Measurements from ENCODE around the gene EIF2B5. TPM values are rescaled to one million over a fixed set of nuclear protein-coding genes. Genes with fewer than 3 reads are reported as not detected.

Gene EIF2B5
- total and polyA plus RNA-seq, 3 donors from 2014 or later = 36.7 to 48.1 (median 37.2) TPM

DNA sequence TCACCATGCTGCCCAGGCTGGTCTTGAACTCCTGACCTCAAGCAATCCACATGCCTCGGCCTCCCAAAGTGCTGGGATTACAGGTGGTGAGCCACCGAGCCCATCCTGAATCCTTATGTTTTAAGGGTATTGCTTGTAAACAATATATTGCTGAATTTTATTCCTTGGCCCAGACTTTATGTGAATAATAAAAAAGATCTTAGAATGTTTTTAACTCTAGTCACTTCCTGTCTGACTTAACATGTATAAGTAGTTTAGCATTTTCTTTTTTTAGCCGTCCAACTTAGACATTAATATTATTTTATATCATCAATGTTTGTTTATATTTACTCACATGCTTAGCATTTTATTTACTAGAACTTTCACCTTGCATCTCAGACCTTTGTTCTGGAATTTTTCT, 9.2 kb upstream of the EIF2B5 start:
- Histone ChIP-seq H3K4me1 (no peaks in the 10 kb centered on the region), H3K27ac (no peak overlapping the region), H3K36me3 (ENCODE audit: low read depth, missing control alignments) (no peaks in the 10 kb centered on the region), H3K27me3 (no peaks in the 10 kb centered on the region), H3K9me3 (no peaks in the 10 kb centered on the region), H3K4me3 (no peak overlapping the region)
- no peak for TF ChIP-seq CTCF (IDR thresholded peaks at IDR 0.05)
- no peak for TF ChIP-seq POLR2A (IDR thresholded peaks at IDR 0.05)
- WGBS, 2 donors = 83 to 84% methylated on average over 3 of the region's 3 CpGs
- intact Hi-C loops (cut with DNase I; ENCODE audit: low total_unique reads) = no loop called here
- DNase-seq = no peak

GRCh38 chr3:184129012-184129411, 6.1 kb upstream of the EIF2B5 start:
- Histone ChIP-seq H3K4me3 (no peak overlapping the region), H3K9me3 (no peaks in the 10 kb centered on the region), H3K27ac (no peak overlapping the region), H3K4me1 (peaks cover 4% of the 10 kb centered on the region), H3K36me3 (ENCODE audit: low read depth, missing control alignments) (no peaks in the 10 kb centered on the region), H3K27me3 (no peaks in the 10 kb centered on the region)
- DNase-seq = peak; percentile 56
- intact Hi-C loops (cut with DNase I; ENCODE audit: low total_unique reads) = no loop called here
- TF ChIP-seq CTCF (IDR thresholded peaks at IDR 0.05) = peak in 1 of 3 experiments; percentile 22
- TF ChIP-seq POLR2A (IDR thresholded peaks at IDR 0.05) = no peak
- 32 to 53% methylated on average over 2 of the region's 2 CpGs for WGBS, 2 donors

DNA sequence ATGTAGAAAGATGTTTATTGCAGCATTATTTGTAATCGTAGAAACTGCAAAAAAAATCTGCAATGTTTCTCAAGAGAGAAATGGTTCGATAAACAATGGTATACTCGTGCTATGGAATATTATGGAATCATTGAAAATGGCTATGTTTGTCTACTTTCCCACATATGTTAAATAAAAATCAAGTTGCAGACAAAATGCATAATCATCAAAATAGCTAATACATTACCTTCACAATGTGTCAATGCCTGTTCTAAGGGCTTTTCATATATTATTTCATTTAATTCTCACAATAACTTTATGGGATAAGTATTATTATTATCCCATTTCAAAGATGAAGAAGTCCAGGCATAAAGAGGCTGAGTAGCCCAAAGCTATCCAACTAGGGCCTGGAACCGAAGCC, 2.2 kb upstream of the EIF2B5 start:
- TF ChIP-seq POLR2A (IDR thresholded peaks at IDR 0.05) = no peak
- no peak for TF ChIP-seq CTCF (IDR thresholded peaks at IDR 0.05)

GRCh38 chr3:184133840-184134745, 1.1 kb upstream of the EIF2B5 start:
- H3K4me1 ChIP-seq = peaks cover 16% of the 10 kb centered on the region
- H3K27me3 ChIP-seq = no peaks in the 10 kb centered on the region
- H3K36me3 ChIP-seq (ENCODE audit: low read depth, missing control alignments) = no peaks in the 10 kb centered on the region
- peak overlapping the region; percentile 46 to 86 for H3K27ac ChIP-seq
- H3K9me3 ChIP-seq = no peaks in the 10 kb centered on the region
- TF ChIP-seq CTCF (IDR thresholded peaks at IDR 0.05) (no peak), POLR2A (IDR thresholded peaks at IDR 0.05) (no peak)
- DNase-seq = peak; percentile 92
- intact Hi-C loops (cut with DNase I; ENCODE audit: low total_unique reads) = no loop called here
- WGBS, 2 donors = 1% methylated on average over 37 of the region's 37 CpGs
- peak overlapping the region; percentile 71 to 89 for H3K4me3 ChIP-seq

More for the DNA sequence above, 2.2 kb upstream of the EIF2B5 start:
- no peak overlapping the region for H3K27ac ChIP-seq
- no peaks in the 10 kb centered on the region for H3K9me3 ChIP-seq
- no peaks in the 10 kb centered on the region for H3K36me3 ChIP-seq (ENCODE audit: low read depth, missing control alignments)
- no peaks in the 10 kb centered on the region for H3K27me3 ChIP-seq
- intact Hi-C loops (cut with DNase I; ENCODE audit: low total_unique reads) = no loop called here
- H3K4me3 ChIP-seq = no peak overlapping the region
- H3K4me1 ChIP-seq = peaks cover 16% of the 10 kb centered on the region
- 72 to 83% methylated on average over 4 of the region's 4 CpGs for WGBS, 2 donors
- DNase-seq = no peak

All from testis (tissue), 3 donors.